RPMI7951 (cell line): ENCODE data around the gene NISCH. TPM values are rescaled to one million over a fixed set of nuclear protein-coding genes. Genes with fewer than 3 reads are reported as not detected.

Experiments used
- DNase-seq: peaks from one replicate; pipeline ENCODE4 v3.0.0-alpha.2; 2012; ENCODE audit warnings: low read depth
- total RNA-seq: library from RNA; depleted of rRNA; stranded (reverse); fragments of >200 nt; shearing (Covaris generic); gene quantifications from 2 replicates; pipeline ENCODE4 v1.2.3, GENCODE V29; 2014

Gene NISCH
- total RNA-seq, 1 experiment from 2014 or later: 21.4 TPM

DNA sequence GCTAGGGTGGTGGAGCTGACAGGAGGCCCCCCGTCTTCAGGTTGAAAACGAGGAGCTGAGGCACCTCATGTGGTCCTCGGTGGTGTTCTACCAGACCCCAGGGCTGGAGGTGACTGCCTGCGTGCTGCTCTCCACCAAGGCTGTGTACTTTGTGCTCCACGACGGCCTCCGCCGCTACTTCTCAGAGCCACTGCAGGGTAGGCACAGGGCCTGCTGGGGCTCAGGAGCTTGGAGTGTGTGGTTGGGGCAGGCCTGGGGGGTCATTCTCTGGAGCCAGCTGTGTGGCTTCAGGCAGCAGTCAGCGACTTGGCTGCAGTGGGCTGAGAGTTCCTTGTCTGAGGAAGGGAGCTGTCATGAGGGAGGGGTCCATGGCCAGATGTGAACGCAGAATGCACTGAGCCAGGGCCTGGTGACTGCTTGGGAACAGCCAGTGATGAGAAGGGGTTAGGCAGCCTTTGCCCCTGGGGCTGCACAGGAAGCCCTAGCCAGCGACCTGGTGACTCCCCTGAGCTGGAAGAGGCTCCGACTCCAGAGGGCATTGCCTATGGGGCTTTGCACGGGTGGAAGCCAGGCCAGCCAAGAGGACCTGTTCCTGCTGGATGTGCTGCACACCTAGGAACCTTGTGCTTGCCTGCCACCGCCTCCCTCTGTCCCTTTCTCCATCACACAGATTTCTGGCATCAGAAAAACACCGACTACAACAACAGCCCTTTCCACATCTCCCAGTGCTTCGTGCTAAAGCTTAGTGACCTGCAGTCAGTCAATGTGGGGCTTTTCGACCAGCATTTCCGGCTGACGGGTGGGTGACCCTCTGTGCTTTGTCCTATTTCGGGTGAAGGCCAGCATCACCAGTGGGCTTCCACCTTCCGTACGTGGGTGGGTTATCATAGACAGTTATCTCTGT lies 34.9 kb downstream of the NISCH start:
- DNase-seq: no peak

GRCh38 chr3:52490939-52491526 lies 35.6 kb downstream of the NISCH start:
- DNase-seq: no peak

- DNase-seq: no peak
Measured at GRCh38 chr3:52492059-52492458, 36.7 kb downstream of the NISCH start.

GRCh38 chr3:52493232-52494017 lies 38.0 kb downstream of the NISCH start:
- no peak for DNase-seq

- no peak for DNase-seq
Measured at GRCh38 chr3:52494445-52494844, 39.0 kb downstream of the NISCH start.

GRCh38 chr3:52494886-52495495 lies 39.6 kb downstream of the NISCH start, which contains the start of gene STAB1:
STAB1 (plus strand) TSS chr3:52495338; CDS start chr3:52495414, 76 bp downstream.
- DNase-seq: no peak

DNA sequence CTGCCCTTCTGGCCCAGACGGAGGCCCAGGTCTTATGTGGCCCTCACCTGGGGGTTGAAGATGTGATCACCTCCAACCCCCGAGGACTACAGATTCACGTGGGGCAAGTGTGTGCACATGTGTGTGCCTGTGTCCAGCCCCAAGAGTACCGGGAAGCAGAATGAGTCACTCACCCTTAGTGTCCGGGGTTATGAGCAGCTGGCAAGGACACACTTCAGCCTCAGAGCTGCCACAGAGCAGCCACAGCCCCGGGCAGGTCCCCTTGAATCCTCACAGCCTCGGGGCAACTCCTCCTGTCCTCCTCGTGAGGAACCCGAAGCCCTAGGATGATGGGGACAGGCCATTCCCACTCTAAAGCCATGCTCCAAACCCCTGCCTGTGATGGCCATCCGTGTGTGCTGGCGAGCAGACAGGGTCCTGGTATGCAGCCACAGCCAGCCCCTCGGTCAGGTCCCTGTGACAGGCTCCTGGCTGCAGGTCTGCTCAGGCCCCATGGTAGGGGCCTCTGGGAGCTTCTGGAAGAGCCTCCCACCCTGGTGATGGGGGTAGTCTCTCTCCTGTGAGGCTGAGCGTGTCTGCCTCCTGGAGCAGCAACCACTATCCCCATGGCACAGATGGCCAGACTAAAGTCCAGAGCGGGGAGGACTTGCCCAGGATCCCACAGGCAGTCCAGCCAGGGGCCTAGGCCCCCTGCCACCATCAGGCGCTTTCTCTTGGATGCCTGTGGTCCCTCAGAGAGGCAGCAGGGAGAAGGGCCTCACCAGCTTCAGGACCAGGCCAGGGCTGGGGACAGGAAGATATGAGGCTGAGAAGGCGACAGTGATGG lies 40.6 kb downstream of the NISCH start:
- peak; percentile 86 for DNase-seq

DNA sequence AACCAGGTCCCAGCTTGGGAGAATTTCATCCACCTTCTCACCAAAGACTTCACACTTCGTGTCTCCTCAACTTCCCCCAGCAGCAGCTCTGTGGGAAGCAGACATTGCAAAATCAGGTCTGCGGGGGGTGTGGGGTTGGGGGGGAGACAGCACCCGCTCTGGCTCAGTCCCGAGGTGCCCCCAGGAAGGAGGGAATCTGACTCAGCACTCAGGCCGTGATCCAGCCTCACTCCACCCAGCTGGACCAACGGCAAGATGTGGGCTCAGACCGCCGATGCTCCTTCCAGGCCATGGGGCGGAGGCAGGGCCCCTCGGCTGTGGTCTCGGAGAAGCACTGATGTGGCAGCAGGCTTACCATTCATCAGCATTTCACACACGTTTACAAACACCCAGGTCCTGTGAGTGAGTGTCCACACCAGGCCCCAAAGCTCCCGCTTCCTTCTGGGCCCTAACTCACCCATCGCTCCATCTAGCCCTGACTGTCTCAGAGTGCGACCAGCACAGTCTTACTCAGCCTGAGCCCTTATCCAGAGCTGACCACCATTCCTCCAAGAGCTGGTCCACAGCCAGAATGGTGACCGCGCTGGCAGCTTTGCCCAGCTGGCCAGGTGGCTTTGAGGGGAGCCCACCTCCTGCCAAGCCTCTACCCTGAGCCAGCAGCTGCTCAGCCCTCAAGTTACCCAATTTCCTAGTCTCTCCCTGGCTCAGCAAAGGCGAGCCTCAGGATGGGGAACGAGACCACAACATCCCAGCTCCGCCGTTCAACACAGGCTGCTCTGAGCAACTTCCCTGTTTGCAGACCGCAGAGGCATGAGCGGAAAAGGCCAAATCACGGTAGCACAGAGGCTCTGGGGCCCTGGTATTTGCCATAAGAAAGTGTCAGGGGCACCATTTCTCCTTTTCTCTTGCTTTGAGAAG lies 43.0 kb downstream of the NISCH start:
- peak; percentile 95 for DNase-seq

DNA sequence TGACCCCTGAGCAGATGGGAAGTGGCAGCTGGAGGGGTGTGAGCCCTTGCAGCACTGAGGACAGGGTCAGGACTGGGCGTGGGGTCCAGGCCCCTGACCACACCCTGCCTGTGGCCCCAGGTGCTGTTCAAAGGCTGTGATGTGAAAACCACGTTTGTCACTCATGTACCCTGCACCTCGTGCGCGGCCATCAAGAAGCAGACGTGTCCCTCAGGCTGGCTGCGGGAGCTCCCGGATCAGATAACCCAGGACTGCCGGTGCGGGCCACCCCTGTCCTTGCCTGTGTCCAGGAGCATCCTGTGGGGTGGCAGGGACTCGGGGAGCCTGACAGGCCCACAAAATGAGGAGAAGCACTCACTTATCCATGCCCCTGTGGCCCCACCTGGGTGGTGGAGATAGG lies 45.6 kb downstream of the NISCH start:
- DNase-seq: no peak

GRCh38 chr3:52502001-52502400 lies 46.6 kb downstream of the NISCH start:
- no peak for DNase-seq

DNA sequence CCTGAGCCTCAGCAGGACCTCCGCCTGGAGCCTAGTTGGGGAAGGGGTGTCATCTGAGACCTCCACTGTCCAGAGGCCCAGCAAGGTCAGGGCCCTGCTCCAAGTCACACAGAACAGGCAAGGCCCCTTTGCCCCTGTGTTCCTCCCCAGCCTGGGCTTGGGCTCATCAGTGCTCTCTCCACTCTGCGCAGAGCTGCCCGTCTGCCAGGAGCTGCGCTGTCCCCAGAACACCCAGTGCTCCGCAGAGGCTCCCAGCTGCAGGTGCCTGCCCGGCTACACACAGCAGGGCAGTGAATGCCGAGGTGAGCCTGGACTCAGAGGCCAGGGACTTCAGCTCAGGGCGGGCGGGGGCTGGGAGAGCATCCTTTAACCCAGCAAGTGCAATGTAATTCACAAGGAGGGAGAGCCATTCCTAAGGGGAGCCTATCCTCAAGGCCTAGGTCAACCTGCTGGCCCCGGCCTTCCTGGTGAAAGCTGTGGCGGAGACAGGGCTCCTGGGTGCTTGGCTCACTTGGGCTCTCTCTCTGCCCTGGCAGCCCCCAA lies 47.5 kb downstream of the NISCH start:
- no peak for DNase-seq

DNA sequence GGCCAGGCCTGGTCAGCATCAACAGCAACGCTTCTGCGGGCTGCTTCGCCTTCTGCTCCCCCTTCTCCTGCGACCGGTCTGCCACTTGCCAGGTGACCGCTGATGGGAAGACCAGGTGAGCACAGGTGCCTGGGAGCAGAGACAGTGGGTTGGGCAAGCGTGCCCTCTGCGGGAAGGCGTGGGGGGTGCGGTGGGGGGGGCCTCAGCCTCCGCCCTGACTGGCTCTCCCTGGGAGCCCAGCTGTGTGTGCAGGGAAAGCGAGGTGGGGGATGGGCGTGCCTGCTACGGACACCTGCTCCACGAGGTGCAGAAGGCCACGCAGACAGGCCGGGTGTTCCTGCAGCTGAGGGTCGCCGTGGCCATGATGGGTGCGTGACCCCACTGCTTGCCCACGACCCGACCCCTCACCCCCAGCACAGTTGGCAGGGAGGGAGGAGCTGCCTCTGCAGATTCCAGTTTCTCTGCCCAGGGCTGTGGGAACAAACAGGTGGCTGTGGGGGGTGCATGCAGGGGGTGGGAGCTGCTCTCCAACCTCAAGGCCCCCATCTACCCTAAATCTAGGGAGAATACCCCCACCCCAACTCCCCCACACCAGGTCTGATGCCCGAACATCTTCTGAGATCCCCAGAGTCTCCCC lies 48.5 kb downstream of the NISCH start:
- no peak for DNase-seq

- DNase-seq: no peak
Measured at GRCh38 chr3:52504977-52505376, 49.6 kb downstream of the NISCH start.

DNA sequence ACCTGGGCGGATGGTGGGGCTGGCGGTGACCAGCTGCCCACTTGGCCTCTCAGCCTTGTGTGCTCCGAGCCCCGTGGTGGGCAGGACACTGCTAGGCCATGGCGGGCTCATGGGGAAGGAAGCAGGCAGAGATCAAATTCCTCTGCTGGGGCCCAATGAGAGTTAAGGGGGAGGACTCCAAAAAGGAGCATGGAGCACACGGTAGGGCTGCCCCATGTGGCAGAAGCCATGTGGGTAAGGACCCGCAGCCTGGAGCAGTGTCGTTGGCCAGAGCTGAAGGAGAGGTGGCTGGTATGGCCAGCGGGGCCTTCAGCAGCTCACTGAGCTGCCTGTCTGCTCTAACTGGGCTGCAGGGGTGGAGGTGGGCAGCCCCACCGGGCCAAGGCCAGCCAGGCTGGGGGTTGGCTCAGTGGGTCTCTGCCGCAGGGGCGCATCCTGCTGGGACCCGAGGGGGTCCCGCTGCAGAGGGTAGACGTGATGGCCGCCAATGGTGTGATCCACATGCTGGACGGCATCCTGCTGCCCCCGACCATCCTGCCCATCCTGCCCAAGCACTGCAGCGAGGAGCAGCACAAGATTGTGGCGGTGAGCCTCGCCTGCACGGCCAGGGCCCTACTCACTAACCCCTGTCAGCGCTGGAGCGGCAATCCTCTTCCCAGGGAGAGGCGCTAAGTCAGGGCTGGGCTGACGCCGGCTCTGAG lies 51.0 kb downstream of the NISCH start:
- DNase-seq: no peak

DNA sequence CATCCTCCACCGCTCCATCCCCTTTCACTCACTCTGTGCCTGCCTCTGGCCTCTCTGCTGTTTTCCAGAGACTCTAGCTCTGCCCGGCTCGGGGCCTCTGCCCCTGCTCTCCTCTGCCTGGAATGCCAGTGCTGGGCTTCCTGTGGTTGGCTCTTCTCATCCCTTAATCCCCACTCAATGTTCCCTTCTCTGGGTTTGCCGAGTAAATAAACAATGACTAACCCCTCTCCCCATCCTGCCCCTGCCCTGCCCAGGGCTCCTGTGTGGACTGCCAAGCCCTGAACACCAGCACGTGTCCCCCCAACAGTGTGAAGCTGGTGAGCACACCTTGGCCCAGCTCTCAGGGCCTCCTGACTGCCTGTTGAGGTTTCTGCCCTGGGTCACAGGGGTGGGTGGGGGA lies 52.0 kb downstream of the NISCH start:
- peak; percentile 67 for DNase-seq

DNA sequence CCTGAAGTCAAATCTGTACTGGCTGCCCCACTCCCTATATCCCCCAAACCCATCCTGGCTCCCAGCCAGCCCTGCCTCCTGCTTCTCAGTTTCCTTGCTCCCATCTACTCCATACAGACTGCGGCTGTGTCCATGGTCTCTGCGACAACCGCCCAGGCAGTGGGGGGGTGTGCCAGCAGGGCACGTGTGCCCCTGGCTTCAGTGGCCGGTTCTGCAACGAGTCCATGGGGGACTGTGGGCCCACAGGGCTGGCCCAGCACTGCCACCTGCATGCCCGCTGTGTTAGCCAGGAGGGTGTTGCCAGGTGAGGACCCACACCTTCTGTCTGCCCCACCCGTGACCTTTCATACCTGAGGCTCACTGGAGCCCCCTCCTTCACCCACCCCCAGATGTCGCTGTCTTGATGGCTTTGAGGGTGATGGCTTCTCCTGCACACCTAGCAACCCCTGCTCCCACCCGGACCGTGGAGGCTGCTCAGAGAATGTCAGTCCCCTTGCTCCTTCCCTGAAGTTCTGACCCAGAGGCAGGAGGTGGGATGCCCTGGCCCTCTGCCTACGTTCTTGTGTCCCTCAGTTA lies 54.4 kb downstream of the NISCH start:
- no peak for DNase-seq

DNA sequence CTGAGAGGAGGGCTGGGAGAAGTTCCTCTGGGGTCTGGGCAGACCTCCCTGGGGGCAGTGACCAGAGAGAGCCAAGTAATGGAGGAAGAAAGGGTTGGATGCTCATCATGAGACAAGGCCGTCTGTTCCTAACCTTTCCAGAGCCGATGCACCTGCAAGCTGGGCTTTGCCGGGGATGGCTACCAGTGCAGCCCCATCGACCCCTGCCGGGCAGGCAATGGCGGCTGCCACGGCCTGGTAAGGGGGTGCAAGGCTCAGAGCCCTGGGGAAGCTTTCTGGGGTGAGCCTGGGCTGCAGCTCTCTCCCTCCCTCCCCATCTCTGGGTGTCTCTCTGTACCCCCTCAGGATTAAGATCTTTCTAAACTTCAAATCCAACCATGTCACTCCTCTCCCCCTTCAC lies 56.1 kb downstream of the NISCH start:
- DNase-seq: no peak

DNA sequence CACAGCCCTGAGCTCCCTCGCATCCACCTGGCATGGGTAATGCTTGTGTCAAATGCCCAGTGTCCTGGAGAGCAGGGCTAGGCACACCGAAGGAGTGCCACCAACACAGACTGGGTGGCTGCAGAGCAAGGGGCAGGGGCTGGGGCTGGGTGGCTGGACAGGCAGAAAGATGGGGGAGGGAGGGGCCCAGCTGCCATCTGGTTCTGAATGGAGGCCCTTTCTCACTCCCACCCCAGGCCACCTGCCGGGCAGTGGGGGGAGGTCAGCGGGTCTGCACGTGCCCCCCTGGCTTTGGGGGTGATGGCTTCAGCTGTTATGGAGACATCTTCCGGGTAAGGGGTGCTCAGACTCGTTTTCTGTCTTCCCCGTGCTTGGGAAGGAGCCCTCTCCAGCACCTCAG lies 56.7 kb downstream of the NISCH start:
- DNase-seq: no peak
